Suprapubic skin (tissue), 4 donors: ENCODE results near the gene PHGDH. TPM values are rescaled to one million over a fixed set of nuclear protein-coding genes. Genes with fewer than 3 reads are reported as not detected.

Experiments used
- DNase-seq, 2 donors: peaks; one replicate each; pipeline ENCODE4 v3.0.0-alpha.2; 2019; ENCODE audit warnings: low spot score in 2 of 2
- H3K27ac ChIP-seq: fragments of 200-600 bp; sonication (generic); one replicate; pipeline ENCODE4 v1.5.1; 2019
- H3K27me3 ChIP-seq: fragments of 200-600 bp; sonication (generic); one replicate; pipeline ENCODE4 v1.5.1; 2019
- H3K36me3 ChIP-seq: fragments of 200-600 bp; sonication (generic); one replicate; pipeline ENCODE4 v1.5.1; 2019
- H3K4me1 ChIP-seq: fragments of 200-600 bp; sonication (generic); one replicate; pipeline ENCODE4 v1.5.1; 2019
- H3K4me3 ChIP-seq: fragments of 200-600 bp; sonication (generic); one replicate; pipeline ENCODE4 v1.5.1; 2019; ENCODE audit warnings: mild to moderate bottlenecking
- H3K9me3 ChIP-seq: fragments of 200-600 bp; sonication (generic); one replicate; pipeline ENCODE4 v1.5.1; 2019
- CTCF ChIP-seq, 2 donors: fragments of 200-600 bp in 1 of 2; fragments of 450-650 bp in 1 of 2; sonication (generic) in 1 of 2; IDR thresholded peaks; one replicate each; pipeline ENCODE4 v1.5.1; 2016 to 2019; ENCODE audit warnings: antibody characterized with exemption in 2 of 2, mild to moderate bottlenecking in 1 of 2, moderate library complexity in 1 of 2
- EP300 ChIP-seq: sonication (generic); formaldehyde crosslinking; IDR thresholded peaks from one replicate; pipeline ENCODE4 v1.6.1; 2017; ENCODE audit warnings: antibody characterized with exemption
- POLR2A ChIP-seq, 2 donors: fragments of 450-650 bp; IDR thresholded peaks; one replicate each; pipeline ENCODE4 v1.6.1; 2017; ENCODE audit warnings: antibody characterized with exemption in 2 of 2, mild to moderate bottlenecking in 2 of 2, moderate library complexity in 2 of 2
- POLR2AphosphoS5 ChIP-seq, 3 donors: sonication (generic); formaldehyde crosslinking; IDR thresholded peaks; one replicate each; pipeline ENCODE4 v1.6.1; 2017; ENCODE audit warnings: antibody characterized with exemption in 3 of 3
- WGBS: methylation state at CpG from one replicate; pipeline ENCODE4 v1.1.5; 2018; 5-methylcytosine and 5-hydroxymethylcytosine counted together
- total RNA-seq, 4 donors: library from RNA; depleted of rRNA; stranded (reverse); fragments of >200 nt; gene quantifications; one replicate each; pipeline ENCODE4 v1.1.0, GENCODE V29; 2016

PHGDH gene
- total RNA-seq, 4 donors from 2014 or later: 81.3 to 130 (median 100.0) TPM

GRCh38 chr1:119764220-119764619, 52.5 kb downstream of the PHGDH start:
- no peak for TF ChIP-seq EP300
- no peak for TF ChIP-seq POLR2A (IDR thresholded peaks at IDR 0.05)
- no peak for TF ChIP-seq CTCF (IDR thresholded peaks at IDR 0.05)
- no peak for TF ChIP-seq POLR2AphosphoS5 (IDR thresholded peaks at IDR 0.05)
- H3K27me3 ChIP-seq: no peaks in the 10 kb centered on the region
- WGBS: 94% methylated on average over 6 of the region's 6 CpGs
- DNase-seq: no peak
- no peaks in the 10 kb centered on the region for H3K36me3 ChIP-seq
- H3K27ac ChIP-seq: no peak overlapping the region
- peaks cover 26% of the 10 kb centered on the region for H3K4me1 ChIP-seq
- H3K9me3 ChIP-seq: no peaks in the 10 kb centered on the region
- no peak overlapping the region for H3K4me3 ChIP-seq

GRCh38 chr1:119766374-119766794, 54.6 kb downstream of the PHGDH start:
- Histone ChIP-seq H3K27ac (peak overlapping the region; percentile 5), H3K4me1 (peaks cover 30% of the 10 kb centered on the region), H3K4me3 (no peak overlapping the region), H3K36me3 (no peaks in the 10 kb centered on the region), H3K27me3 (no peaks in the 10 kb centered on the region), H3K9me3 (no peaks in the 10 kb centered on the region)
- no peak for DNase-seq
- TF ChIP-seq EP300 (no peak), CTCF (IDR thresholded peaks at IDR 0.05) (no peak), POLR2A (IDR thresholded peaks at IDR 0.05) (no peak), POLR2AphosphoS5 (IDR thresholded peaks at IDR 0.05) (no peak)
- WGBS: 20% methylated on average over 4 of the region's 4 CpGs

GRCh38 chr1:119767486-119767885, 55.8 kb downstream of the PHGDH start:
- WGBS: 33% methylated on average over 2 of the region's 2 CpGs
- Histone ChIP-seq H3K9me3 (no peaks in the 10 kb centered on the region), H3K36me3 (no peaks in the 10 kb centered on the region), H3K4me1 (peaks cover 36% of the 10 kb centered on the region), H3K27me3 (no peaks in the 10 kb centered on the region), H3K4me3 (no peak overlapping the region), H3K27ac (no peak overlapping the region)
- TF ChIP-seq POLR2AphosphoS5 (IDR thresholded peaks at IDR 0.05): no peak
- TF ChIP-seq EP300: no peak
- TF ChIP-seq POLR2A (IDR thresholded peaks at IDR 0.05): no peak
- no peak for TF ChIP-seq CTCF (IDR thresholded peaks at IDR 0.05)
- no peak for DNase-seq

- Histone ChIP-seq H3K4me3 (no peak within 1 kb of the TSS), H3K9me3 (no peaks in the 10 kb centered on the region), H3K27me3 (no peaks in the 10 kb centered on the region), H3K36me3 (no peaks in the 10 kb centered on the region), H3K4me1 (peaks cover 45% of the 10 kb centered on the region), H3K27ac (no peak within 1 kb of the TSS)
- WGBS: 38% methylated on average over 7 of the region's 8 CpGs
- TF ChIP-seq CTCF (IDR thresholded peaks at IDR 0.05) (no peak), POLR2A (IDR thresholded peaks at IDR 0.05) (no peak), POLR2AphosphoS5 (IDR thresholded peaks at IDR 0.05) (no peak), EP300 (no peak)
- DNase-seq: no peak
Measured at GRCh38 chr1:119768778-119769177, 57.0 kb downstream of the PHGDH start, which contains the start of gene HMGCS2. Gene HMGCS2, minus strand, starts transcription at chr1:119768905. Its CDS starts 61 bp downstream, at chr1:119768844.

- no peak for DNase-seq
- TF ChIP-seq POLR2A (IDR thresholded peaks at IDR 0.05) (no peak), POLR2AphosphoS5 (IDR thresholded peaks at IDR 0.05) (no peak), CTCF (IDR thresholded peaks at IDR 0.05) (no peak), EP300 (no peak)
- Histone ChIP-seq H3K9me3 (no peaks in the 10 kb centered on the region), H3K4me1 (peaks cover 53% of the 10 kb centered on the region), H3K27ac (no peak overlapping the region), H3K27me3 (no peaks in the 10 kb centered on the region), H3K4me3 (no peak overlapping the region), H3K36me3 (no peaks in the 10 kb centered on the region)
- 18% methylated on average over 2 of the region's 2 CpGs for WGBS
Measured at GRCh38 chr1:119771016-119771415, 59.3 kb downstream of the PHGDH start.
